AG10803 (cell line): Measurements from ENCODE around the gene MYBPH.

Experiments used
- DNase-seq: peaks from one replicate; pipeline ENCODE4 v3.0.0; 2010; ENCODE audit warnings: low read depth
- H3K4me3 ChIP-seq: 2 replicates; pipeline ENCODE4 v1.5.1; 2011; ENCODE audit warnings: mild to moderate bottlenecking, low read length, control low read depth
- TF ChIP-seq, protein P1 (sequence below): conservative IDR thresholded peaks from 2 replicates; pipeline ENCODE4 v1.5.1; 2011; ENCODE audit warnings: mild to moderate bottlenecking, low read length, control low read depth, inconsistent platforms

The MYBPH gene

GRCh38 chr1:203175827-203176241 lies 208 bp upstream of the MYBPH start:
- TF ChIP-seq, protein P1, sequence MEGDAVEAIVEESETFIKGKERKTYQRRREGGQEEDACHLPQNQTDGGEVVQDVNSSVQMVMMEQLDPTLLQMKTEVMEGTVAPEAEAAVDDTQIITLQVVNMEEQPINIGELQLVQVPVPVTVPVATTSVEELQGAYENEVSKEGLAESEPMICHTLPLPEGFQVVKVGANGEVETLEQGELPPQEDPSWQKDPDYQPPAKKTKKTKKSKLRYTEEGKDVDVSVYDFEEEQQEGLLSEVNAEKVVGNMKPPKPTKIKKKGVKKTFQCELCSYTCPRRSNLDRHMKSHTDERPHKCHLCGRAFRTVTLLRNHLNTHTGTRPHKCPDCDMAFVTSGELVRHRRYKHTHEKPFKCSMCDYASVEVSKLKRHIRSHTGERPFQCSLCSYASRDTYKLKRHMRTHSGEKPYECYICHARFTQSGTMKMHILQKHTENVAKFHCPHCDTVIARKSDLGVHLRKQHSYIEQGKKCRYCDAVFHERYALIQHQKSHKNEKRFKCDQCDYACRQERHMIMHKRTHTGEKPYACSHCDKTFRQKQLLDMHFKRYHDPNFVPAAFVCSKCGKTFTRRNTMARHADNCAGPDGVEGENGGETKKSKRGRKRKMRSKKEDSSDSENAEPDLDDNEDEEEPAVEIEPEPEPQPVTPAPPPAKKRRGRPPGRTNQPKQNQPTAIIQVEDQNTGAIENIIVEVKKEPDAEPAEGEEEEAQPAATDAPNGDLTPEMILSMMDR: no peak
- DNase-seq: no peak

DNA sequence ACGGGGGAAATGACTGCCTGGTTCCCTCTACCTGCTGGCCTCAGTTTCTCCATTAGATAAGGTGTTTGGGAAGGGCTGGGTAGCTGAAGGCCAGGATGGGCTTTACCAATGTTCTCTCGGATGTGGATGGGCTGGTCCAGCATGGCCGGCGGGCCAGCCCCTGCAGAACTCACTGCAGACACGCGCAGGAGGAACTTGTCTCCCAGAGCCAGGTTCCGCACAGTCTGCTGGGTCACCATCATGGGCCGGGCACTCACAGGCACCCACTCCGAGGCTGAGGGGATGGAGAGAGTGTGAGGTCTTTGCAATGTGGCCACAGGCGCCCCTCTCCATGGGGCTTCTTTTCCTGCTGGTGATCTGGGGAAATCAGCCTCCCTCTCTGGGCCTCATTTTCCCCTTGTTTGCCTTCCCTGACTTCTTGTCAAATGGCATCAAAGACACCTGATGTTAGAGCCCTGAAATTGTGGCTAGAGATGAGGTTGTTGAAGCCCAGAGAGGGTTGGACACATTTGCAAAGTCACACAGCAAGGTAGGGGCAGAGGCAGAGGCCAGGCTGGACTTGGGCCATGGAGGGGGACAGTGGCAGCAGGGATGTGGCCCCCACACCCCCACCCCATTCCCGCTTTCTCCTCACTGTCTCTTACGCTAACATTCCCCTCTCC lies 1.2 kb downstream of the MYBPH start:
- TF ChIP-seq, protein P1: no peak
- no peak overlapping the region for H3K4me3 ChIP-seq
- no peak for DNase-seq

More at GRCh38 chr1:203175827-203176241, 208 bp upstream of the MYBPH start:
- H3K4me3 ChIP-seq: no peak overlapping the region

- no peak for DNase-seq
- TF ChIP-seq, protein P1: no peak
- H3K4me3 ChIP-seq: no peak overlapping the region
These were observed 2.1 kb downstream of the MYBPH start for GRCh38 chr1:203173566-203173965.

DNA sequence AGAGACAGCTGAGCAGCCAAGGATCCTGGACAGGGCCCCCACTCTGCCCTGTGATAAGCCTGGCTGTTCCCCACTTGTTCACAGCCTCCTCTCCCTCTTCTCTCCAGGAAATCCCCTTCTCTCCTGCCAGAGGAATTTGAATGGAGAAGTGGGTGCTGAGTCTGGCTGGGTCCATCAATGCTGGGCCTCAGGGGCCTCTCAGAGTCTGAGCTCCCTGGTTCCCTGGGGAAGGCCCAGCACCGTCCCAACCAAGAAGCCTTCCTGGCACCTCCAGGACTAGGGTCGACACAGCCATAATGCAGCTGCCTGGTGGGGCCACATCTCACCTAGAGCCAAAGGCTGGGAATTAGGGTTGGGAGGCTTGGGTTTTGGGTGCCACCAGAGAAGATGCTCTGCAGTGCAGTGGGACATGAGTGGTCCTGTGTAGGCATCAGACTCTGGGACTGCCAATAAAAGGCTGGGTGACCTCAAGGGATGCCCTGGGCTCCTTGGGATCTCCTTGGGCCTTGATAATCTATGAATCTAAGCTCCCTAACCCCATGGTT lies 2.5 kb downstream of the MYBPH start:
- no peak for DNase-seq
- H3K4me3 ChIP-seq: no peak overlapping the region
- TF ChIP-seq, protein P1: no peak

DNA sequence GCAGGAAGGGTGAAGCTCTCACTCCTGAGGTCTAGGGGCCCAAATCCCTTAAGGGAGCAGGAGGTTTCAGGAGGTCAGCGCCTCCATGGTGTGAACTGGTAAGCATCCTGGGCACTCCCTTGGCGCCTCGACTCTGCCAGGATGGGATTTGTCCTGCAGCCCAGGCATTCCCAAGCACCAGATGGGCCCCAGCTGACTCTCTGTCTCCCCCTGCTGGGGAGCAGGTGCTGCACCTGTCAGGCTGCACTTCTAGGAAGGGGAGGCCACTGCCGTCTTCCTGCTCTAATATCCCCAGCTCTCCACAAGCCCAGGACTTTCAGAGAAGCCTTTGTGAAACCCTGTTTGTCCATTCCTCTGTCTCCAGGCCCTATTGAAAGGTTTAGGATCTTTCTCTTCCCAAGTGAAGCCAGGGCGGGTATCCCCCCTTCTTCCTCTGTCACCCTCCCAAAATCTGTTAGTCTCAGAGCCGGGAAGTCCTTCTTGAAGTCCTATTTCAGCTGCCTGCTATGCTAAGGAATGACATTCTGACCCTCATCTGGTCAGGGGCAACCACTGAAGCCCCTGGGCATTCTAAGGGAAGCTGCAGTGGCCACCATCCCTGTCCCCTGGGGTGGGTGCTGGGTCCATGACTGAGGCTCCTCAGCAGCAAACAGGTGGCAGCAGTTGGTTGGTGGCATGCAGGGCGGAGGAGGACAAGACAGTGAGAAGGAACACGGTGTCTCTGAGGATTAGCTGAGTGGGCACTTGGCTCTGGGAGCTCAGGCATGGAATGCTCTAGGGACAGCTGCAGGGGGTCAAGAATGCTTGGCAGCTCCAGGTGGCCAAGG lies 3.2 kb downstream of the MYBPH start:
- DNase-seq: peak; percentile 64
- no peak overlapping the region for H3K4me3 ChIP-seq
- TF ChIP-seq, protein P1: peak; percentile 92

- TF ChIP-seq, protein P1: no peak
- DNase-seq: no peak
These were observed 4.1 kb downstream of the MYBPH start for GRCh38 chr1:203171341-203172183.

More at GRCh38 chr1:203171341-203172183, 4.1 kb downstream of the MYBPH start:
- no peak overlapping the region for H3K4me3 ChIP-seq
